Astrocyte (in vitro differentiated cells and primary cell): ENCODE data around the gene TTBK1. TPM values are rescaled to one million over a fixed set of nuclear protein-coding genes. Genes with fewer than 3 reads are reported as not detected.

Source experiments
- DNase-seq: peaks from one replicate; pipeline ENCODE4 v3.0.0-alpha.2; 2010; ENCODE audit warnings: low read depth
- FAIRE-seq: peaks from 2 replicates; lab custom pipeline; 2011; peaks lifted over from hg19 to GRCh38; lab: Jason Lieb, UNC
- H2AFZ ChIP-seq: 2 replicates; pipeline ENCODE4 v1.6.0; 2012; ENCODE audit warnings: low read depth, low read length, inconsistent platforms
- H3K27ac ChIP-seq: 2 replicates; pipeline ENCODE4 v1.5.1; 2011; ENCODE audit warnings: low read depth, low read length, inconsistent platforms
- H3K27me3 ChIP-seq: 2 replicates; pipeline ENCODE4 v1.6.0; 2011; ENCODE audit warnings: low read length, inconsistent platforms; ENCODE audit not compliant: insufficient read depth
- H3K36me3 ChIP-seq: 2 replicates; pipeline ENCODE4 v1.5.1; 2011; ENCODE audit warnings: low read length, inconsistent platforms; ENCODE audit not compliant: insufficient read depth
- H3K4me1 ChIP-seq: 2 replicates; pipeline ENCODE4 v1.5.1; 2011; ENCODE audit warnings: low read length, inconsistent platforms; ENCODE audit not compliant: insufficient read depth
- H3K4me2 ChIP-seq: 2 replicates; pipeline ENCODE4 v1.6.0; 2012; ENCODE audit warnings: low read length, inconsistent platforms
- H3K4me3 ChIP-seq: 2 replicates; pipeline ENCODE4 v1.5.1; 2011; ENCODE audit warnings: low read depth, mild to moderate bottlenecking, low read length, inconsistent platforms; ENCODE audit not compliant: insufficient read depth
- H3K79me2 ChIP-seq: 2 replicates; pipeline ENCODE4 v1.6.0; 2012; ENCODE audit warnings: mild to moderate bottlenecking, low read length, inconsistent platforms; ENCODE audit not compliant: insufficient read depth
- H3K9ac ChIP-seq: 2 replicates; pipeline ENCODE4 v1.6.0; 2012; ENCODE audit warnings: mild to moderate bottlenecking, low read length, inconsistent platforms
- H3K9me3 ChIP-seq: 2 replicates; pipeline ENCODE4 v1.5.1; 2012; ENCODE audit warnings: low read depth, mild to moderate bottlenecking, low read length, inconsistent platforms; ENCODE audit not compliant: insufficient read depth
- H4K20me1 ChIP-seq: 2 replicates; pipeline ENCODE4 v1.6.0; 2012; ENCODE audit warnings: low read length, inconsistent platforms; ENCODE audit not compliant: insufficient read depth
- H3K27ac Mint-ChIP-seq: one replicate; pipeline ENCODE4 v1.8.0; 2021; ENCODE audit warnings: mild to moderate bottlenecking, mixed read lengths; ENCODE audit not compliant: unreplicated experiment
- H3K27me3 Mint-ChIP-seq: one replicate; pipeline ENCODE4 v1.8.0; 2021; ENCODE audit warnings: low read depth, mixed read lengths; ENCODE audit not compliant: unreplicated experiment
- H3K36me3 Mint-ChIP-seq: one replicate; pipeline ENCODE4 v1.8.0; 2021; ENCODE audit warnings: low read depth, mixed read lengths; ENCODE audit not compliant: unreplicated experiment
- H3K4me1 Mint-ChIP-seq: one replicate; pipeline ENCODE4 v1.8.0; 2021; ENCODE audit warnings: low read depth, mixed read lengths; ENCODE audit not compliant: unreplicated experiment
- H3K4me3 Mint-ChIP-seq: one replicate; pipeline ENCODE4 v1.8.0; 2021; ENCODE audit warnings: mild to moderate bottlenecking, moderate library complexity, mixed read lengths; ENCODE audit not compliant: unreplicated experiment
- H3K9me3 Mint-ChIP-seq: one replicate; pipeline ENCODE4 v1.8.0; 2021; ENCODE audit warnings: mild to moderate bottlenecking, mixed read lengths; ENCODE audit not compliant: unreplicated experiment
- EZH2 ChIP-seq: IDR thresholded peaks from 2 replicates; pipeline ENCODE4 v1.6.1; 2012; ENCODE audit warnings: mild to moderate bottlenecking, low read length, inconsistent platforms; ENCODE audit not compliant: insufficient read depth
- total RNA-seq: library from RNA; stranded (reverse); gene quantifications from 2 replicates; pipeline ENCODE4 v1.2.1, GENCODE V29; 2021
- TF ChIP-seq, protein P1 (sequence below): IDR thresholded peaks from 2 replicates; pipeline ENCODE4 v1.5.1; 2011; ENCODE audit warnings: low read depth, mild to moderate bottlenecking, inconsistent platforms, low read length, moderate library complexity; ENCODE audit not compliant: insufficient read depth

The TTBK1 gene
- total RNA-seq, 1 donor from 2014 or later = 0.14 TPM

DNA sequence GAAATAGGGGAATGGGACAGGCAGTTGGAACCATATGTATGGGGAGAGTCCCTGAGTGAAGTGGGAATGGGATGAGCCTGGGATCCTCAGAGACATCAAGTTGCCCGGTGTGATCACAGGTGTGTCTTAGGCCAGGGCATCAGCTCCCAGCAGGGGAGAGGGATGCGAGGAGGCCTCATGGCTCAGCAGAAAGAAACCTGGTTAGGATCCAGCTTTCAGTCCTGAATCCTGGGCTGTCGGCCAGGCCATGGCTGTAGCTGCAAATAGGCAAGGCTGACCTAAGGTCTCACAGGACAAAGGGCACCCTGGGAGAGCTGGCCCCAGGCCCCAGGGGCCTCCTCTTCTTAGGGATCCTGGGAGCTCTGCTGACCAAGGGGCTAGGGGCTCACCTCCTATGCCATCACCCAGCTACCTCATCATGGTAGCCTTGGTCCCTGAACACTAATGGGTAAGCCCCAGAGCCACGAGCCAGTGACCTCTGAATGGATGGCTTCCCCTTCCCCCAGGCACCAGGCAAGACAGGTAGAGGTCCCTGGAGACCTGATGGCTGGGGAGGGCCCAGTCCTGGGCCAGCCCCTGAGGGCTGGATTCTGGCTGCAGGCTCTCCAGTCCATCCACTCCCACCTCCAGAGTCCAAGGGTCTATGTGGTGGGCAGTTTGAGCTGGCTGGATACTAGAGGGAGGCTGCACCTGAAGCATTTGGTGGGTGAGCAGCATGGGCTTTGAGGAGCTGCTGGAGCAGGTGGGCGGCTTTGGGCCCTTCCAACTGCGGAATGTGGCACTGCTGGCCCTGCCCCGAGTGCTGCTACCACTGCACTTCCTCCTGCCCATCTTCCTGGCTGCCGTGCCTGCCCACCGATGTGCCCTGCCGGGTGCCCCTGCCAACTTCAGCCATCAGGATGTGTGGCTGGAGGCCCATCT, 54.6 kb downstream of the TTBK1 start, which contains the start of gene SLC22A7:
TSS of gene SLC22A7 (plus strand) at position 617 of the 921 bp plus-strand sequence. CDS start at position 716, 99 bp downstream.
- Mint-ChIP-seq H3K4me3 (no peak within 1 kb of the TSS), H3K27me3 (peaks cover 53% of the 10 kb centered on the region), H3K4me1 (no peaks in the 10 kb centered on the region), H3K27ac (no peak within 1 kb of the TSS), H3K9me3 (no peaks in the 10 kb centered on the region), H3K36me3 (peaks cover 3% of the 10 kb centered on the region)
- Histone ChIP-seq H3K4me1 (no peaks in the 10 kb centered on the region), H3K9ac (no peak within 1 kb of the TSS), H3K4me3 (no peak within 1 kb of the TSS), H3K27ac (no peak within 1 kb of the TSS), H3K79me2 (no peaks in the 10 kb centered on the region), H3K9me3 (no peaks in the 10 kb centered on the region), H3K4me2 (no peak within 1 kb of the TSS), H4K20me1 (no peaks in the 10 kb centered on the region), H3K27me3 (peaks cover 9% of the 10 kb centered on the region), H2AFZ (no peak within 1 kb of the TSS), H3K36me3 (no peaks in the 10 kb centered on the region)
- DNase-seq (no peak), FAIRE-seq (no peak)
- TF ChIP-seq, protein P1, sequence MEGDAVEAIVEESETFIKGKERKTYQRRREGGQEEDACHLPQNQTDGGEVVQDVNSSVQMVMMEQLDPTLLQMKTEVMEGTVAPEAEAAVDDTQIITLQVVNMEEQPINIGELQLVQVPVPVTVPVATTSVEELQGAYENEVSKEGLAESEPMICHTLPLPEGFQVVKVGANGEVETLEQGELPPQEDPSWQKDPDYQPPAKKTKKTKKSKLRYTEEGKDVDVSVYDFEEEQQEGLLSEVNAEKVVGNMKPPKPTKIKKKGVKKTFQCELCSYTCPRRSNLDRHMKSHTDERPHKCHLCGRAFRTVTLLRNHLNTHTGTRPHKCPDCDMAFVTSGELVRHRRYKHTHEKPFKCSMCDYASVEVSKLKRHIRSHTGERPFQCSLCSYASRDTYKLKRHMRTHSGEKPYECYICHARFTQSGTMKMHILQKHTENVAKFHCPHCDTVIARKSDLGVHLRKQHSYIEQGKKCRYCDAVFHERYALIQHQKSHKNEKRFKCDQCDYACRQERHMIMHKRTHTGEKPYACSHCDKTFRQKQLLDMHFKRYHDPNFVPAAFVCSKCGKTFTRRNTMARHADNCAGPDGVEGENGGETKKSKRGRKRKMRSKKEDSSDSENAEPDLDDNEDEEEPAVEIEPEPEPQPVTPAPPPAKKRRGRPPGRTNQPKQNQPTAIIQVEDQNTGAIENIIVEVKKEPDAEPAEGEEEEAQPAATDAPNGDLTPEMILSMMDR = no peak
- TF ChIP-seq EZH2 = no peak

DNA sequence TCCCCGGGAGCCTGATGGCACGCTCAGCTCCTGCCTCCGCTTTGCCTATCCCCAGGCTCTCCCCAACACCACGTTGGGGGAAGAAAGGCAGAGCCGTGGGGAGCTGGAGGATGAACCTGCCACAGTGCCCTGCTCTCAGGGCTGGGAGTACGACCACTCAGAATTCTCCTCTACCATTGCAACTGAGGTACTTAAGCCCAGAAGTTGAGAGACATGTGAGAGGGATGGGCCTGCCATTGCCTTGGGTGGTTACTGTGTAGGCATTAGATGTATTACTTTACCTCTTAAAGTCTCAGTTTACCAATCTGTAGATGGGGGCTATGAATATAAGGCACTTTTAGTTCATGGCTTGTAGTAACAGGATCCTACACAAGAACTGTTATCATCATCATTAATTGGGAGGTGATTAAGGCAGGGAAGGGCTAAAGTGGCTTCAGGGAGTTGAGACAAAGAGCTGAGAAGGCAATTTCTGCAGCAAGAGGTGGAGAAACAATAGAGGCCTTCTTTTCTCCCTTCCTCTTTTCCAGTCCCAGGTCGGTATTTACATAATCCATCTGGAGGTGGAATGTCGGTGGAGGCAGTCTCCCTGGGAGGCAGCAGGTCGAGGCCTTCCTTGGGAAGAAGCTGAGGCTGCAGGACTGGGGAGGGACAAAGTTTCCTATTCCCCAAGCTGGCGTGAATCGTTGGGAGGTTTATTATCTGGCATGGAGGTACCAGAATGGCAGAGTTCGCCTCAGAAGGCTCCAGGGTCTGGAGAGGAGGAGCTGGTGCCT, 55.5 kb downstream of the TTBK1 start:
- no peak for TF ChIP-seq EZH2
- TF ChIP-seq, protein P1 = no peak
- no peaks in the 10 kb centered on the region for H3K79me2 ChIP-seq
- Mint-ChIP-seq H3K27ac (no peak overlapping the region), H3K4me1 (no peaks in the 10 kb centered on the region), H3K27me3 (peaks cover 55% of the 10 kb centered on the region), H3K9me3 (no peaks in the 10 kb centered on the region), H3K4me3 (no peak overlapping the region), H3K36me3 (peaks cover 3% of the 10 kb centered on the region)
- no peak for FAIRE-seq
- no peak overlapping the region for H3K27ac ChIP-seq
- no peaks in the 10 kb centered on the region for H4K20me1 ChIP-seq
- DNase-seq = no peak
- no peak overlapping the region for H3K4me3 ChIP-seq
- peaks cover 9% of the 10 kb centered on the region for H3K27me3 ChIP-seq
- H3K36me3 ChIP-seq = no peaks in the 10 kb centered on the region
- H3K4me2 ChIP-seq = no peak overlapping the region
- H2AFZ ChIP-seq = no peak overlapping the region
- H3K9me3 ChIP-seq = no peaks in the 10 kb centered on the region
- H3K4me1 ChIP-seq = no peaks in the 10 kb centered on the region
- H3K9ac ChIP-seq = no peak overlapping the region
